GM19328 (cell line): ENCODE measurements around the gene CXorf65.

Source experiments
- ATAC-seq: cut with Tn5 transposase; IDR thresholded peaks from one replicate; pipeline ENCODE4 v1.9.1; 2021; ENCODE audit warnings: mild to moderate bottlenecking, moderate library complexity; ENCODE audit not compliant: unreplicated experiment

The CXorf65 gene

DNA sequence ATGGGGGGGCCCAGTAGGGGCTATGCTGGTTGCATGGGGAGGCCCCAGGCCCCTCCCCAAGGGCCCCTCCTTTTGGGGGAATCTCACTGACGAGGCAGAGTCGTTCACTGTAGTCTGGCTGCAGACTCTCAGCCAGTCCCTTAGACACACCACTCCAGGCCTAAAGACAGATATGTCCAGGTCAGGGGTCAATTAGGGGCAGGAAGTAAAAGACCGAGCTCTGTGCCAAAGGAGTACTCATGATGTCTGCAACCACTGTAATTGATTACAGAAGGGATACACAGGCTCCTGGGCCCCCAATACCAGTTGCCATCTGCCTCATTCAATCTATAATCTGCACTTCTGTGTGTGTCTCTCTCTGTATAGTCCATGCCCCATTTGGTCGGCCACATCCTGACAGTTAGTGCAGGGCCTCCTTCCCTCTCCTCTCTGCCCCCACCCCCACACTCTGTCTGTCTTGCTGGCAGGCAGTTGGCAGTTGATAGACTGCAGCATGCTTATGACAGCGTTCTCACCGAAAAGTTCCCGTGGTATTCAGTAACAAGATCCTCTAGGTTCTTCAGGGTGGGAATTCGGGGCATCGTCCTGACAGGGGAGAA, 1.3 kb upstream of the CXorf65 start:
- no peak for ATAC-seq

DNA sequence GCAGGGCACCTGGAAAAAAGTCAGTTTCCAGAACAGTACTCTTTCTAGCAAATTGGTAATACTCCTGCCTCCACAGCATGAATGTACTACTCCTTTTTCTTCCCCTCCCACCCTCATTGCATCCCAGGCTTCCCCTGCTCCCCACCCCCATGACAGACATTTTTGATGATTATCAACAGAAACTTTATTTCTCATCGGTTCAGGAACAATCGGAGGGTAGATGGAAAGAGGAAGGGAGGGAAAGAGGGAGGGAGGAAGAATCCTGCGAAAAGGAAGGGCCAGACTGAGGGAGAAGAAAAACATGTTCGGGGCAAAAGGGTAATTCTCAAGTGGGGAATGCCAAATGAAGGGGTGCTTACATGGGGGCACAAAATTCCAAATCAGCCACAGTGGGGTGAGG, 705 bp upstream of the CXorf65 start:
- no peak for ATAC-seq

DNA sequence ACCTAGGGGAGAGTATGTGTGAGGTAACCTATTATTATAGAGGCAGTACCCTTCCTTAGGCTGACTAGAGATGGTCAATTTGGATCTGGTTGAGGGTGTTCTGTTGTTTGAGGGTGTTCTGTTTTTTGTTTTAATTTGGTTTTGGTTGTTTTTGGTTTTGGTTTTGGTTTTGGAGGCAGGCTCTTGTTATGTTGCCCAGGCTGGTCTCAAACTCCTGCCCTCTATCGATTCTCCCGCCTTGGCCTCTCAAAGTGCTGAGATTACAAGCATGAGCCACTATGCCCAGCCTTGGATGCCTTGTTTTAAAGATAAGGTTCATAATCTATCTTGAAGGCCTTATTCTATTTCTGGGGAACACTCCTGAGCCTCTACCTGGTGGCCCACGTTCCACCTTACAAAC, 912 bp downstream of the CXorf65 start:
- ATAC-seq: no peak

DNA sequence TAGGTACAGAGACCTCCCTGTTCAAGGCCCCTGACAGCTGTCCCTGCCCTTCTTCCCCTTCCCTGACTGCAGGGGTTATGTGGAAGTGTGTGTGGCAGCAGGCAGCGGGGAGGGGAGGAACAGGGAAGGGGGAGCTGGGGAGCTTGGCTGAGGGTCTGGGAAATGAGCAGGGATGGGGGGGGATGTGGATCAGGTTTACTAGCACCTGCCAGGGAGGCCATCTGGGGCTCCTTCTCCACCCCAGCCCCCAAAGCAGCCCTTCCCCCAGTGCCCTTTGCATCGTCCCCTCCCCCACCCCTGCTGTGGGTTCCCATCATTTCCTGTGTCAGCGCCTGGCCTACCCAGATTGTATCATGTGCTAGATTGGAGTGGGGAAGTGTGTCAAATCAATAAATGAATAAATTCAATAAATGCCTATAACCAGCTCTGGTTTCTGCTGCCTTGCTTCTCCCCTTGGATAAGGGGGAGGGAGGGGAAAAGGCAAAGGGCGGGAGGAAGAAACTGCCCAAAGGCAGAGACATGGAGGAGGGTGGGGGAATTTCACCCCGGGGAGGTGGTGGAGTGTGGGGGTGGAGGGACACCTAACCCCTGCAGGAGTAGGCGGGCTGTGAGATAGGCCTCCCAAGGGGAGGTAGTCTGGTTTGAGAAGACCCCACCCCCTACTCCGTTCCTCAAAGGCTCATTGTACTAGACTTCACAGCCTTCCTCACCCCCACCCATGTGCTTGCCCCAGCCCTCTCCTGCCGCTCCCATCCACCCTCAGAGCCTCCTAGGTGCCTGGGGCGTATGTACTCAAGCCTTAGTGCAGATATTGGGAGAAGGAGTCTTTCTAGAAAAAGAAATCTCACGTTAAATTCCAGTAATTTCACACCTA, 3.2 kb downstream of the CXorf65 start:
- no peak for ATAC-seq

DNA sequence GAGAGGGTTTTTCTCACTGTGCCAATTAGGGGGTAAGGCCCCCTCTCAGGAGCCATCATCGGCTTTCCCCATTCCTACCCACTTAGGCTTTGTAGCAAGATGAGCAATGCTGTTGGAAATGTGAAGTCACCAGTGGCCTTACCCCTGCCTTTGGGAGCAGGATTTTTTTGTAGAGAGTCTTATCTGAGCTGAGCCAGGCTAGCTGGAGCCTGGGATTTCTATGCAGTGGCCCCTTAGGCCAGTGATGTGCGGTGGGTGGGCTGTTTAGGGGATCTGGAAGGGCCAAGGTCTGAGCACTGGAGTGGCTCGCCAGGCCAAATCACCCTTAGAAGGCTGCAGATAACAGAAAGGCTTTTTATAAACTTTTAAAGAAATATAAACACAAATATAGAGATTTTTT, 4.2 kb downstream of the CXorf65 start:
- no peak for ATAC-seq

DNA sequence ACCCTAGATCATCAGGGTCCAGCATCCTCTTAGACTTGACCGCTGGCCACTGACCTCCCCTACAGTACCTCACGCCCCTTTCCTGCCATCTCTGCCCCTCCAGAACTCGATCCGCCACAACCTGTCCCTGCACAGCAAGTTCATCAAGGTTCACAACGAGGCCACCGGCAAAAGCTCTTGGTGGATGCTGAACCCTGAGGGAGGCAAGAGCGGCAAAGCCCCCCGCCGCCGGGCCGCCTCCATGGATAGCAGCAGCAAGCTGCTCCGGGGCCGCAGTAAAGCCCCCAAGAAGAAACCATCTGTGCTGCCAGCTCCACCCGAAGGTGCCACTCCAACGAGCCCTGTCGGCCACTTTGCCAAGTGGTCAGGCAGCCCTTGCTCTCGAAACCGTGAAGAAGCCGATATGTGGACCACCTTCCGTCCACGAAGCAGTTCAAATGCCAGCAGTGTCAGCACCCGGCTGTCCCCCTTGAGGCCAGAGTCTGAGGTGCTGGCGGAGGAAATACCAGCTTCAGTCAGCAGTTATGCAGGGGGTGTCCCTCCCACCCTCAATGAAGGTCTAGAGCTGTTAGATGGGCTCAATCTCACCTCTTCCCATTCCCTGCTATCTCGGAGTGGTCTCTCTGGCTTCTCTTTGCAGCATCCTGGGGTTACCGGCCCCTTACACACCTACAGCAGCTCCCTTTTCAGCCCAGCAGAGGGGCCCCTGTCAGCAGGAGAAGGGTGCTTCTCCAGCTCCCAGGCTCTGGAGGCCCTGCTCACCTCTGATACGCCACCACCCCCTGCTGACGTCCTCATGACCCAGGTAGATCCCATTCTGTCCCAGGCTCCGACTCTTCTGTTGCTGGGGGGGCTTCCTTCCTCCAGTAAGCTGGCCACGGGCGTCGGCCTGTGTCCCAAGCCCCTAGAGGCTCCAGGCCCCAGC, 5.7 kb downstream of the CXorf65 start:
- ATAC-seq: no peak

DNA sequence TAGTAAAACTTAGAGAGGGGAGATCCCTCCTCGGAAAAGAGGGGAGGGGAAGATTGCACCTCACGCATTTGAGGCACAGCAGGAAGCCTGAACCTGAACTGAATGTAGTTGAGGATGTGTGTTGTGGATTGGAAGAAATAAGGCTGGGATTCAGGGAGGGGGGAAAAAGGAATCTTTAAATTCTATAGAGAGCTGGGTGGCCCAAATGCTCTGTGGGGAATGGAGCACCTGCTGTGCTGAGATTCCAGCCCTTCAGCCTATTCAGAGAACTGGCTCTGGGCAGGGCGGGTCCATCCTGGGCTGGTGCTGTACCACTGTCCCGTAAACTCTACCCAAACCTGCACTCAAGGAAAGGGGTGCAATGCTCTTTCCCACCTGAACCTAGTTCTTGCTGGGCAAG, 6.8 kb downstream of the CXorf65 start:
- no peak for ATAC-seq

DNA sequence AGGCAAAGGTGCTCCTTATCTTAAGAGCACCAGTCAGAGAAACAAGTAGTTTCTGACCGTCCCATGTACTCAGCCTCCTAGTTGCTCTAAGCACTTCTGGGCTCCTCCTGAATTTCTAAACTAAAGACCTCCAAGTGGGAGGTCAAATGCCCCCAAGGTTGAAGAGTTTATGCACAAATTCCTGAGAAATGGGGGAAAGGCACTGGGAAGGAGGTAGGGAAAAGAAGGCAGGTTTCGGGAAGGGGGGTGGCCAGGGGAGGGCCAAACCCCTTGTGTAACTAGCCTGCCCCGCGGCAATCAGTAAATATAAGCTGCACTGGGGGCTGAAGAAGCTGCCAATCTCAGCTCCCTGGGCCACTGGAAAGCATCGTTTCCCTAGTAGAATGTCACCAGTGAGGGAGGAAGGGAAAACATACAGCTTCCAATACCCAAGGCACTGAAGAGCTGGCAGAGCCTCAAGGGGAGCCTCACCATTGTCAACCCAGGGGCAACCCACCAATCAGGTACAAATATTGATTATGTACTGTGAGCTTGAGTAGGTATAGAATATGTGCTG, 7.5 kb downstream of the CXorf65 start:
- no peak for ATAC-seq

DNA sequence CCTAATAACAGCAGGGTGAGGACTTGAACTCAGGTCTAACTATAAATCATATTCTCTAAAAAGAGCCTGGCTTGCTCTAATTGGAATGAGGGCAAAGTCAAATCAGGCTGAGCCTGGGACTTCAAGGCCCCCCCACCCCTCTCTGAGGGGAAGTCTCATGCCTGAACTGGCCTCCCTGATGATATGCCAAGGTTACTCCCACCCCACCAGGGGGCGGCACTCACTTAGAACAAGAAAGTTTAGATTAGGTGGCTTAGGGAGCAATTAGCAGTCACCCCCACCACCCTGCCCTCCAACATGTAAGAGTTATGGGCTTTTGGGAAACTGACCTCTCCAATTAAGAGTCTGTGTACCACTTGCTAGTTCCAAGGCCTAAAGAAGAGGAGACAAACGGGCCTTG, 8.2 kb downstream of the CXorf65 start:
- ATAC-seq: no peak

DNA sequence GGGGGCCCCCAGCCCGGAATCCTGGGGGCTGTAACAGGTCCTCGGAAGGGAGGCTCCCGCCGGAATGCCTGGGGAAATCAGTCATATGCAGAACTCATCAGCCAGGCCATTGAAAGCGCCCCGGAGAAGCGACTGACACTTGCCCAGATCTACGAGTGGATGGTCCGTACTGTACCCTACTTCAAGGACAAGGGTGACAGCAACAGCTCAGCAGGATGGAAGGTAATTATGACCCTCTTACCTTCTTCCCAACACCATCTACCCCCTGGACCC, 9.8 kb downstream of the CXorf65 start:
- no peak for ATAC-seq

DNA sequence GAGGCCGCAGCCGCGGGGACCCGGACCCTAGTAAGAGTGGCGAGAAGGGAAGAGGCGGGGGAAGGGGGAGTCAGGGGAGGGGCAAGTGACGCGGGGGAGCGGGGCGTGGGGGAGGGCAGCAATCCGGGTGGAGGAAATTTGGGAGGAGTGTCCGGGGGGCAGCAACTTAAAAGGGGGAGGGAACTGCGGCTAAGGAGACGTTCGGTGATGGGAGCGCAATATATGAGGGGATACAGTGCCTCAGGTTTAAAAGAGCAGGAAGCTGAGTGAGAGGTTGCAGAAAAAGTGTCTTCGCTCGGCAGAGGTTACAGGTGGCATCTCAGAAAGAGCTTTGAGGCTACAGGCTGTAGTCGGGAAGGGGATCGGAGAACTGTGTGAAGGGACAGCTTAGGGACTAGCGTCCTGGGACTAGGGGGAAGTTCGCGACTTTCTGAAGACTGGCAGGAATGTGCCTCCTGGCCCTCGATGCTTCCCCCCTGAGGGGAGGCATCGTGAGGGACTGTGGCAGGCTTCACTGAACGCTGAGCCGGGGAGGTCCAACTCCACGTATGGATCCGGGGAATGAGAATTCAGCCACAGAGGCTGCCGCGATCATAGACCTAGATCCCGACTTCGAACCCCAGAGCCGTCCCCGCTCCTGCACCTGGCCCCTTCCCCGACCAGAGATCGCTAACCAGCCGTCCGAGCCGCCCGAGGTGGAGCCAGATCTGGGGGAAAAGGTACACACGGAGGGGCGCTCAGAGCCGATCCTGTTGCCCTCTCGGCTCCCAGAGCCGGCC, 10.4 kb downstream of the CXorf65 start:
- no peak for ATAC-seq

DNA sequence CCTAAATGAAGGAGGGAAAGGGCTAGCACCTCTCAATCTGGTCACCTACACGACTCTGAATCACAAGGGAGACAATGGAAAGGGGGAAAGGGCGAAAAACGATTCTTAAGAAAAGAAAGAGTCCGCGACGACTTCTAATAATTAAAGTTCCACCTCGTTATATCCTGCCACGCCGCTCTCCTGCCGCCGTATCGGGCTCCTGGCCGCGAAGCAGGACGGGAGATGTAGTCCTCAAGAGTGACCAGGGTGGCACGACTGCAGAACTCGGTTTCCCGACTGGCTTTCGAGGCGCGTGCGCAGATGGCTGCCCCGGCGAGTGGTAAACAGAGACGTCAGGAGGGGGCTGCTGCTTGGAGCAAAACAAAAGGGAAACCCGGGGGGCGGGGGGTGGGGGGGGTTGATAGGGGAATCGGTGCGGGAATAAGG, 11.0 kb downstream of the CXorf65 start, which contains the start of gene FOXO4:
FOXO4 (plus strand) TSS at position 297 of the 426 bp plus-strand sequence. CDS start 678 bp downstream, outside the sequence.
- ATAC-seq: no peak

DNA sequence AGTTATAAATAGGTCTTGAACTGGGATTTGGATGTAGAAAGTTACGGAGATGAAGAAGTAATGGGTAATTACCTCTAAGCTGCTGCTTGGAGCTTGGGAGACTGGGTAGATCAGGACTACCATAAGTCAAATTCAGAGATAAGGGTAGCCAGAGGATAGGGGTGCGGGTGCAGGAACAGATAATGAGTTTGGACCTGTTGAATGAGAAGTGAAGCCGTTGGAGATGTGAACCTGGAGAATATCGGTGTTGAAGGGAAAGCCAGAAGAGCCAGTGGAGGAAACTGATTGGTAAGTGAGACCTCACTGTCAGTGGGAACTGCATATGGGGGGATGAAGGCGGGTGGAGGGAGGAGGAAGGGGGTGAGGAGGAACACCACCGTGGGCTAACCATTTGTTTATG, 11.5 kb downstream of the CXorf65 start:
- no peak for ATAC-seq

DNA sequence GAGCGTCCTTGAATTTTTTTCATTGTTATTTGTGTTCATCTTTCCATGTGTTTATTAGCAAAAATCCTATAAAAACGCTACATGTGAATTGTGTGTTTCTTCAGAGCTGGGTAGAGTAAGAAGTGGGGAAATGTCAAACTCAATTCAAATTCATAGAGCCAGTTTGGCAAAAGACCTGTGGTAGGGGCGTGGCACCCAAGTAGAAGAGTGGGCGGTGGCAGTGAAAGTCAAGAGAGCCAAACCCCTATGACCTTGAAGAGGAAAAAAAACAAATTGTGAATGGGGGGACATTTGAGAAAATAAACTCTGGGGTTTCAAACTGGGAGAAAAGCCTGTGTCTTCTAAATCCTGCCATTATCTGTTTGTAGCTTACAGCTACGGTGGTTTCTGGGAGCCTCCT, 15.3 kb downstream of the CXorf65 start:
- ATAC-seq: no peak

DNA sequence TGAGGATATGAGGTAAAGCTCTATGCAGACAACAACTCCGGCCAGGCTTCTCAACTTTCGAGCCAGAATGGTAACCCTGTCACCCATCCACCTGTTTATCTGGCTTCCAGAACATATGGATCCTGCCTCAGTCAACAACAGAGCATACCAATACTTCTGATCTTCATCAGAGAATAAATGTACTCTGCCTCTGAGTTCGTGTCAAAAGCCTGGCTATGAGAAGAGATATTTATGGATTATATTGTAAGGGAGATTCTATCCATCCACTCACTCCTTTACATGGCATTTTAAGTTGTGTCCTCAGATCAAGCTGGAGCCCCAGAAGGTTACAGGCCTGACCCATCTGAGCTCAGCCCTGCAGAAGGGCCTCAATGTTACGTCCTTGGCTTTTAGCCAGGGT, 20.6 kb downstream of the CXorf65 start:
- no peak for ATAC-seq

DNA sequence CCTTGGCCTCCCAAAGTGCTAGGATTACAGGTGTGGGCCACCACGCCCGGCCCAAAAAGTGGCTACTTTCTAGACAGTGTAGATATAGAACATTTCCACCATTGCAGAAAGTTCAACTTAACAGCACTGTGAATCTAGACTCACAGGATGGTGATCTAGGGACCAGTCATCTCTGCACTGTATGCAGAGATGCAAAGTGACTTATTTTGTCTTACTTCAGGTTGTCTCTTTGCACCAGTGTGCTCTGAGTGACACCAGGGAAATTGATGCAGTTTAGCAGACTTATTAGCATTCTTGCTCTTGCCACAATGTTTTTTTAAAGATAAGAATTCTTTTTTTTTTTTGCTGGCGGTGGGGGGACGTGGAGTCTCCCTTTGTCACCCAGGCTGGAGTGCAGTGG, 23.7 kb downstream of the CXorf65 start:
- no peak for ATAC-seq

DNA sequence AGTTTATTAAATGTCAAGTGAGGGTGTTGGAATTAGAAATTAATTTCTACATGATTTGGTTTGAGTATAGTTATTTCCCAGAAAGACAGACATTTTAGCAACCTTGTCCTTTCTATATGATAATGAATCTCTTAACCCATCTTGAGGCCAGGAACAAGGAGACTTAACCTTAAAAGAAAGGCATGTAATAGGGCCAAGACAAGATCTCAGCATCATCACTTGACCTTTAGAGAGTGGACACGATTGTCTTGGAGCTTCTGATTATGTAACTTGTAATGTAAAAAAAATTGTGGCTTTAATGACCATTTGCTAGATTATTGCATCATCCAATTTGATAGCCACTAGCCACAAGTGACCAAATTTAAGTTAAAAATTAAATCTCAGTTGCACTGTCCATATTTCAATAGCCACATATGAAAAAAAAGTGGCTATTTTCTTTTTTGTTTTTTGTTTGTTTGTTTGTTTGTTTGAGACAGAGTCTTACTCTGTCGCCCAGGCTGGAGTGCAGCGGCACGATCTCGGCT, 24.4 kb downstream of the CXorf65 start:
- ATAC-seq: no peak

DNA sequence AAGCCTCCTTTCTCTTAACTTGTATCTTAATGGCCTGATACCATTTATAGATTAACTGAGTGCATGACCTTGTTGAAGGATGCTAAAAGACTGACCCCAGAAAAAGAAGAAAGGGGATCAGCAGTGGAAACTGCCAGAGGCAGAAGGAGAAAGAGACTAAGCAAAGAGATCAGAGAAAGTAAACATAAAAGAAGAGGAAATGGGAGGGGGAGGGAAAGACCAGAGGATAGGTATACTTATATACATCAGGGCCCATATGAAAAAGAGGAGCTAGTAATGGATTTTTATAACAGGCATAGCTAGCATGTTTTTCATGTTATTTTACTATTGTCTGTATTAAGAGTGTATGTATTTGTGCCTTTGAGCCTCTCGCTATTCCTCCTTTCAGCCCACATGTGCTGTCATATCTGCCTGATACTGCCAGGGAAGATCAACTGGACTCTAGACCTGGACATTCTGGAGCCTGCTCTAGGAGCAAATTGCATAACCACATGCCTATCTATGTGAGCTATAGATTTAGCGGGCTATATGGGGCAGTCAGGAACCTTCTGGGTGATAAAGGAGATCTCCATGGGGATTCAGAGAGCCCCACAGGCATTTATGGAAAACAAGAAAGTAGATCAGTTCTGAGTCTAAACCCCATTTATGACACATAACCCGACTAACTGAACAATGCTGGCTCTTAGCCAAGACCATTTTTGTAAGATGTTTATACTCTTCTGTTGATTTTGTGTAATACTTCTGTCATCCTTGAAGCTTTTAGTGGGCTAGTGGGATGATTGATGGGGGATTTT, 25.0 kb downstream of the CXorf65 start:
- ATAC-seq: no peak

DNA sequence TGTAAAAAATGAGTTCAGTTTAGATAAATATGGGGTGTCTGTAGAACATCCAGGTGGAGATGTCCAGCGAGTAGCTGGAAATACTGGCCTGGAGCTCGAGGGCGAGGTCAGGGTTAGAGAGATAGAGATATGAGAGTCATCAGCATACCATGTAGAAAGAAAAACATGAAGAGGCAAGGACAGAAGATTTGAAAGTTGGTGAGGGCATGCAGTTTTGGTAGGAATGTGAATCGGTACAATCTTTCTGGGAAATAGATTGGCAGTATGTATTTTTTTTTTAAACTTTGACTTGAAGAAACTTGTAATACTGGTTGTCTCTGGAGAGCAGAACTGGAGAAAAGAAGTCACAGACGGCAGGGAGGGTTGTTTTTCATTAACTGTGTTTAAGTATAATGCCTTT, 36.0 kb downstream of the CXorf65 start:
- no peak for ATAC-seq
